GM23248 (cell line): Measurements from ENCODE around the gene NEDD4L.

ENCODE experiments used
- EZH2 ChIP-seq: fragments of 200-600 bp; sonication (generic); IDR thresholded peaks from 2 replicates; pipeline ENCODE4 v1.6.1; 2018; ENCODE audit warnings: antibody characterized with exemption, mild to moderate bottlenecking; ENCODE audit not compliant: insufficient read depth, poor library complexity, severe bottlenecking
- EZH2phosphoT487 ChIP-seq: fragments of 200-600 bp; sonication (generic); IDR thresholded peaks from 2 replicates; pipeline ENCODE4 v1.6.1; 2018; ENCODE audit warnings: antibody characterized with exemption, moderate library complexity, mild to moderate bottlenecking, low read depth; ENCODE audit not compliant: insufficient read depth

- no peak for TF ChIP-seq EZH2
- TF ChIP-seq EZH2phosphoT487: no peak
These were observed 383.3 kb downstream of the NEDD4L start for GRCh38 chr18:58427321-58427720.
